HG02973 (cell line): ENCODE measurements around the gene JARID2.
"Not testable (repeated sequence)": the region's sequence is repeated elsewhere in the genome, so short reads cannot be mapped to it uniquely, and the experiment has no call there.

ENCODE experiments used
- ATAC-seq: cut with Tn5 transposase; IDR thresholded peaks from one replicate; pipeline ENCODE4 v1.9.1; 2021; ENCODE audit warnings: moderate library complexity; ENCODE audit not compliant: unreplicated experiment

Gene JARID2

DNA sequence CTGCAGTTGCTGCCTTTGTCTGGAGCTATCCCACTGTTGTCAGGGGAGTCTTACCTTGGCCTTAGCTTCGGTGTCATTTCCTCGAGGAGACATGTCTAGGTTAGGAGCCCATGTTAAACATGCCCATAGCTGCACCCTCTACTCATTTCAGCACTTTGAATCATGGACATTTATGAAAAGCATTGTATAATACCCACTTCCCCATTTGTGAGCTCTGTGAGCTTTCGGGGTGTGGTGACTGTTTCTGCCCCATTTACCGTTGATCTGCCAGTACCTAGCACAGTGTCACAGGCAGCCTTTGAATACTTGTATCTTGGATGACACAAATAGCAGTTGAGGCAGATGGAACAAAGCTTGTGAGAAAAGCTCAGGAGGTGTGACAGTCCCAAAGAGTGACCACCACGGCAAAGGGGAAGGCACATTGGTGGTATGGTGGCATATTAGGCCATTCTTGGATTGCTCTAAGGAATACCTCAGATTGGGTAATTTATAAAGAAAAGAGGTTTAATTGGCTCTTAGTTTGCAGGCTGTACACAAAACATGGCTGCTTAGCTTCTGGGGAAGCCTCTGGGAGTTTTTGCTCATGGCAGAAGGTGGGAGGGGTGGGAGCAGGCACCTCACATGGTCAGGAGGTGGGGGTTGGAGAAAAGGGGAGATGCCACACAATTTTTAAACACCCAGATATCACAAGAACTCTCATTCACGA lies 42.0 kb downstream of the JARID2 start:
- ATAC-seq = peak; percentile 98

DNA sequence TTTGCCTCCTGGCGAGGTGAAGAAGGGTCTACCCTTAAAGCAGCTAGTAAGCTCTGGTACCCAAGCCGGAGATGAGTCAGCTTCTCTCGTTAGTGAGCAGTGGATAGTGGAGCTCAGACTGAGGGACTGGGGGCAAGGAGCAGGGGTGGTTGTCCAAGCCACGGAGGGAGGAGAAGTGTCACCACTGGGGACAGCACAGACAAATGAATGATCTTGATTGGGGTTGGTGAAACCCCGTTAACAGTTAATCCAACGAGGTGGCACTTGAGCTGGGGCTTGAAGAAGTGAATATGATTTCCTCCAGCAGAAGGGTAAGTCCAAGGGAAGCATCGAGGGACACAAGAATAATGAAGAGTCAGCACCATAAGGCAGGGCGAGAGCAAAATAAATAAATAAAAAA lies 43.0 kb downstream of the JARID2 start:
- ATAC-seq = no peak

DNA sequence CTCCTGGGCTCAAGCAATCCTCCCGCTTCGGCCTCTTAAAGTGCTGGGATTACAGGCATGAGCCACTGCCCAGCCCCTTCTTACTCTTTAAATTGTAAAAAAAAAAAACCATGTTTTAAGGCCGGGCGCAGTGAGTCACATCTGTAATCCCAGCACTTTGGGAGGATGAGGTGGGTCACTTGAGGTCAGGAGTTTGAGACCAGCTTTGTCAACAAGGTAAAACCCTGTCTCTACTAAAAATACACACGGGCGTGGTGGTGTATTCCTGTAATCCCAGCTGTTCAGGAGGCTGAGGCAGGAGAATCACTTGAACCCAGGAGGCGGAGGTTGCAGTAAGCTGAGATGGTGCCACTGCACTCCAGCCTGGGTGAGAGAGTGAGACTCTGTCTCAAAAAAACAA lies 43.6 kb downstream of the JARID2 start:
- not testable (repeated sequence) for ATAC-seq

DNA sequence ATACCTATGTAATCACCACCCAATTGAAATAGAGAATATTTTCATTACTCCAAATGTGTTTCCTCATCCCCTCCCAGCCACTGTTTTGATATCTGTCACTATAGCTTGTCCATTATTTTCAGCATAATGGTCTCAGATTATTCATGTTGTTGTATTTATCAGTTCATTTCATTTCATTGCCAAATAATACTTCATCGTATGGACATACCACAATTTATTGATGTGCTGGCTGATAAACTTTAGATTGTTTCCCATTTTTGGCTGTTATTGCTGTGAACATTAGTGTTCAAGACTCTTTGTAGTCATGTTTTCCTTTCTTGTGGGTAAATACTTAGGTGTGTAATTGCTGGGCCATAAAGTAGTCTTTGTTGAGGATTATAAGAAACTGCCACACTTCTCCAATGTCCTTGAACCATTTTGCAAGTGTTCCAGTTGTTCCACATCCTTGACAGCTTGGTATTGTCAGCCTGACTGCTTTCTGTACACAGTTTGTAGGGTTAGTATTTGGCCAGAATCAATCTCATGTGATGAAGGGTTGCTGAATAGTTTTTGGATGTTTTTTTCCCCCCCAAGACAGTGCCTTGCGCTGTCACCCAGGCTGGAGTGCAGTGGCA lies 44.3 kb downstream of the JARID2 start:
- ATAC-seq = no peak

DNA sequence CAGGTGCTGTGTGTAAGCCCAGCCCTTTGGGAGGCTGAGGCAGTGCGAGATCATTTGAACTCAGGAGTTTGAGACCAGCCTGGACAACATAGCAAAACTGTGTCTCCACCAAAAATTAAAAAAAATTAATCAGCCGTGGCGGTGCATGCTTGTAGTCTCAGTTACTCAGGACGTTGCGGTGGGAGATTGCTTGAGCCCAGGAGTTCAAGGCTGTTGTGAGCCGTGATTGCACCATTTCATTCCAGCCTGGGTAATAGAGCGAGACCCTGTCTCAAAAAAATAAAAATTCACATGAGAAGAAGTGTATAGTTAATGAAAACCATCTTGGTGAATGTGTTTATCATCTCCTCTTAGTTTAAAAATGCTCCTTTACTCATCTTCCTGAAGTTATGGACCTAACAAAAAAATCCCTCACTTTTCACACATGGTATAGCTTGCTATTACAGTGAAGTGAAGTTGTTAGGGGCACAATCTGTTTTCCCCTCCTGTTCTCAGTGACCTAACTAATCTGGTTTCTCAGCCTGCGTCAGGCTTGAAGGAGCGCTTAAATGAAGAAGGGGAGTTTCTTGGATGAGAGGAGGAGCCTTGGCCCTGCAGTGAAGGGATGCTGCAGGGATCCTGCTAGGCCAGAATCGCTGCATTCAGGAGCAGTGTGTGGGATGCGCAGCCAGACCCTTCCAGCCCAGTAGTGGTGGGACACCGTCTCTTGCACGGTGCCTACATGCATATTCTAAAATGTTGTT lies 45.3 kb downstream of the JARID2 start:
- ATAC-seq = no peak

DNA sequence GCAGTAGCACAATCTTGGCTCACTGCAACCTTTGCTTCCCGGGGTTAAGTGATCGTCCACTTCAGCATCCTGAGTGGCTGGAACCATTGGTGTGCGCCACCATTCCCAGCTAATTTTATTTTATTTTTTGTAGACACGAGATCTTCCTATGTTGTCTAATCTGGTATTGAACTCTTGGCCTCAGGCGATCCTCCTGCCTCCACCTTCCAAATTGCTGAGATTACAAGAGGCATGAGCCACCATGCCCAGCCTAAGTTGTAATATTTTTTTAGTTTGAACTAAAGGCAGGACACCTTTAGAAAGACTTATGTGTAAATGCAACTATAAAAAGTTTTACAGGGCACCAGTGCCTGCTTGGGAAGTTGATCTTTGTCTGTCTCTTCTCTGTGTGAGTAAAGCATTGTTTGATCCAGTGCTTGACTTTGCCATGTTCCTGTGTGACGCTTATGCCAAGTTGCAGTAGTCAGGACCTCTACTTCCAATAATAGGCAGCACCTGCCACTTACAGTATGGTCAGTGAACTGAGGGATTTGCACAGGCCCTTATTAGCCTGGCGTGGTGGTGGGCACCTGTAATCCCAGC lies 46.9 kb downstream of the JARID2 start:
- no peak for ATAC-seq

DNA sequence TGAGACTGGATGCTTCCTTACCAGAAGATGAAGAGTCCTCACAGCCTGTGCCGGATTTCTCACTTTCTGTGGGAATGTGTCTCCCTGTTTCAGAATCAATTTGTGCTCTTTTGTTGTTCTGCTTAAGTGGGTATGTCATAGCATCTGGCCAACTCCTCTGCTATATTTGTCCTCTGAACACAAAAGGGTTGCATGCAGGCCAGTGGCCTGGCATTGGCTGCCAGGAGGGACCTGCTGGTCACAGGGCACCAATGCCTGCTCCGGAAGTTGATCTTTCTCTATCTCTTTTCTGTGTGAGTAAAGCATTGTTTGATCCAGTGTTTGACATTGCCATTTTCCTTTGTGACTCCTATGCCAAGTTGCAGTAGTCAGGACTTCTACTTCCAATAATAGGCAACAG lies 47.8 kb downstream of the JARID2 start:
- ATAC-seq = no peak

DNA sequence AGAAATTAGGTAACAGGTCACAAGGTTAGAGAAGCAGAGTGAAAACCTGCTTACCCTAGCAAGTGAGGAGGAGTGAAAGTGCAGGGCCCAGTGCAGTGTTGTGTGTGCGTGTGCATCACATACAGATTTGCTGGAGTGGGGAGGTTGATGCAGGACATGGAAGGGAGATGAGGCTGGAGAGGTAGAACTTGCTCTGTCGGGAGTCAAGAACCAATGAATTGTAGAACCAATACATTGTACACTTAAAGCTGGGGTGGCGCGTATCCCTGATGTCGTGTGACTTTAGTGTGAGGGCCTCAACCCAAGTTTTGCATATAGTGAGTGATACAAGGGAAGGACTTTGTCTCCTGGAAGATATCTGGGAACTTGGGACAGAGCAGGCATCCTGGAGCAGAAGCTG lies 48.6 kb downstream of the JARID2 start:
- no peak for ATAC-seq

DNA sequence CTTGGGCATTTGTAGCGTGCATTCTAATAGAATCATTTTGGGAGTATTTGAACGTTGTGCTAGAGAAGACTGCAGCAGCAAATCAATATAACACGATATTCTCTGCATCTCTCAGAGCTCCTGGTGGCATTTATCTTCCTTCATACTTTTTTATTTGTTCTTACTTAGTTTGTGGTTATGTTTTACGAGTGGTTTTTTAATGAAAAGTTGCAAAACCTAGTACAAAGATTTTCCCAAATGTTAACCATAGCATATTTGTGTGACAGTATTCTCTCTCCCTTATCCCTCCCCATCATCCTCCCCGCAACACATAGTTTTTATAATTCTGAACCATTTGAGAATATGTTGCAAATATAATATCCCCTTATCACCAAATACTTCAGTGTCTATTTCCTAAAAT lies 50.4 kb downstream of the JARID2 start:
- ATAC-seq = no peak

DNA sequence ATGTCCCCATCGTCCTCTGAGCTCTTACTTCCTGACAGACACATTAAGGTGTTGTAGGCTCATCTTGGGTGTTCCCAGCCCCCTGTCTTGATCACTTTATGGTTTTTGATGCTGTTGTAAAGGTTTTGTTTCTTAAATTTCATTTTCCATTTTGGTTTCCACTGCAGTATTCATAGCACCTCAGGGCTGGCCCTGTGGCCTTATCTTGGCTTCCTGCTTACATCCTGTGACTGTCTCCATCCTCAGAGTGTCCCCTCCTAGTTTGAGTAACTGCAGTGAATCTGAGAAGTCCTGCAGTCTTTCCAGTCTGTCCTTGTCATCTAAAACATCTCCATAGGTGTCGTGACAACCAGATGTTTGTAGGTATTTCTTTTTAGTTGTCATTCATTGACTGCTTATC lies 50.9 kb downstream of the JARID2 start:
- no peak for ATAC-seq

DNA sequence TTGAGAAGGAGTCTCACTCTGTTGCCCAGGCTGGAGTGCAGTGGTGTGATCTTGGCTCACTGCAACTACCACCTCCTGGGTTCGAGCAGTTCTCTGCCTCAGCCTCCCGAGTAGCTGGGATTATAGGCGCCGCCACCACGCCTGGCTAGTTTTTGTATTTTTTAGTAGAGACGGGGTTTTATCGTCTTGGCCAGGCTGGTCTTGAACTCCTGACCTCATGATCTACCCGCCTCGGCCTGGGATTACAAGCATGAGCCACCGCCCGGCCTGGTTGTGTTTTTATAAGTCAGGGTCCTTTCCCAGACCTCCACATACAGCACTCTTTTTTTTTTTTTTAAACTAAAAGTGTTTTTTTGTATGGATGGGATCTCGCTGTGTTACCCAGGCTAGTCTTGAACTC lies 51.3 kb downstream of the JARID2 start:
- not testable (repeated sequence) for ATAC-seq

DNA sequence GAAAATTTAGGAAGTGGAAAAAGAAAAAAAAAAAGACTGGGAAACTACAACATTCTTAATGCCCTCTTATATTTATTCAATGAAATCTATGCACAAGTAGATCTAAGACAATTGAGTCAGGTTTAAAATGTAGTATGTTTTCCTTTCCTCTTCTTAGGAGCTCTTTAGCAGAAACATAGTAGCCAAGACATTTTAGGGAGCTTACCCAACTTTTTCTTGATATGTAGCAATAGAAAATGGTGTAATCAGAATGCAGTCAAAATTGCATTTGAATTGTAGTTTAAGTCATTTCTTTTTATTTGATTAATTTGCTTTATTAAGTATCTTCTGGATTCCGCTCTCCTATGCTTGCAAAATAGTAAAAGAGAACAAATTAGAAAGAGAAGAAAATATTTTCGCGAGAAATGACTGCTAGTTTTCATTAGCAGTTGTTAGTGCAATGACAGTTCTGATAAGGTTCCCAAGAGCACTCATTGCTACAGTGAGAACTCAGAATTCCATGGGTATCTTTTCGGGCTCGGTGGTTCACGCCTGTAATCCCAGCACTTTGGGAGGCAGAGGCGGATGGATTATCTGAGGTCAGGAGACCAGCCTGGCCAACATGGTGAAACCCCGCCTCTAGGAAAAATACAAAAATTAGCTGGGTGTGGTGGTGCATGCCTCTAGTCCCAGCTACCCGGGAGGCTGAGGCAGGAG lies 52.2 kb downstream of the JARID2 start:
- ATAC-seq = no peak

DNA sequence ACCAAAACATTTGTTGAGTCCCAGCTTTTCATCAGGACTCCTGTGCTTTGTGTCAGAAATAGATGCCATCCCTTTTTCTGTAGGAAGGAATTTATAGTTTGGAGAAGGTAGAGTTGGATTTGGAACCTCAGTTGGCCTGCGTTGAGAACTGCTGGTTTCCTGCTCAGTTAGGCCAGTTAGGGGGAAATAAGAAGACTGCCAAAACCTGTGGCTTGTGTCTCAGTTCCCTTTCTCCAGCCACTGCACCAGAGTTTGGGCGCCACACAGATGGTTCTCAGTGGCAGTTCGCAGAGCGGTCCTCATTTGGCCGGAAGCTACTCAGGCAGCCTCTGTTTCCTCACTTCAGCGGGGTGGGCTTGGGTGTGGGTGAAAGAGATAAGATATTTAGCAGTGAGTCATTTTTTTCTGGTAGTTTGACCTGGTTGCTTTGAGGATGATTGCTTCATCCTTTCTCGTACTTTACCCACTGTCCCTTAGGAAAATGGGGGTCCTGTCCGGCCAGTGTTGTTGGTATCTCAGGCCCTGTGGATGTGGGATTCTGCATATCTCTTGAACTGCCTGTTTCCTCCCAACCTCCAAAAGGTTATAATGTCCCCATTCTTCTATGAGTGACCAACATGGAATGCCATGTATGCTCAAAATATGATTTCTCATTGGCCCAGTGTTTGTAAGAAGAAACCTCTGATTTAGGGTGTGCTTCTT lies 53.7 kb downstream of the JARID2 start:
- peak; percentile 66 for ATAC-seq

DNA sequence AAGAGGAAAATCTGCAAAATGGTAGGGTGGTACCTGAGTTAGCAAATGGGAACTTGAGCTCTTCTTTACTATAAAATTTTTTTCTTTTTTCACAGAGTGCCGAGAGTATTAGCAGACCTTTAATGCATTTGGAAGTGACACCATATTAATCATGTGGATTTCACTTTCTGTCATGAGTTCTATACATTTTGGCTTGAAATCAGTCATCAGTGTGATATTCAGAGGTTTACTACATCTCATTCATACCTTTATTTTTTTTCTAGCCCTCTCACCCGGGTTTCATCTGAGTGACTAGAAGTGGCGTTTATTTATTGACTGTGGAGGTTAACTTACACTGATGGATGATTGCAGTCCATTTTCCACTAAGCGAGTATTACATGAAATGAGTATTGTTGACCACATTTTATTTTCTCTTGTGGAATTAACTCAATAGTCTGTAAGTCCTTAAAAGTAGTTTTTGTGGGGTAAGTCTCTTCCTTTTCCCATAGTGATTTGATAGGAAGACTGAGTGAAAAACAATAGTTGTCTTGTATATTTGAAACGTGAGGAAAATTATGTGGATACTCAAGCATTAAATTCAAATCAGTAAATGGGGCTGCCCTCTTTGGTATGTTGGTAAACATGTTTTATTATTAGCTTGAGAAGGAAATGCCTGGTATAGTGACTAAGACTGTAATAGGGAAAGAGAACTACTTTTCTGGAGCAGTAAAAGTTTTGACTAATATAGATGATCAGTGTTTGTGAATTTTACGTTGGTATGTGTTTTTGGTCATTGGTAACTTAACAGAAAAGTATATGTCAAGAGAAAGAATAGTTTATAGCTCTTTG lies 55.5 kb downstream of the JARID2 start:
- ATAC-seq = peak; percentile 25

DNA sequence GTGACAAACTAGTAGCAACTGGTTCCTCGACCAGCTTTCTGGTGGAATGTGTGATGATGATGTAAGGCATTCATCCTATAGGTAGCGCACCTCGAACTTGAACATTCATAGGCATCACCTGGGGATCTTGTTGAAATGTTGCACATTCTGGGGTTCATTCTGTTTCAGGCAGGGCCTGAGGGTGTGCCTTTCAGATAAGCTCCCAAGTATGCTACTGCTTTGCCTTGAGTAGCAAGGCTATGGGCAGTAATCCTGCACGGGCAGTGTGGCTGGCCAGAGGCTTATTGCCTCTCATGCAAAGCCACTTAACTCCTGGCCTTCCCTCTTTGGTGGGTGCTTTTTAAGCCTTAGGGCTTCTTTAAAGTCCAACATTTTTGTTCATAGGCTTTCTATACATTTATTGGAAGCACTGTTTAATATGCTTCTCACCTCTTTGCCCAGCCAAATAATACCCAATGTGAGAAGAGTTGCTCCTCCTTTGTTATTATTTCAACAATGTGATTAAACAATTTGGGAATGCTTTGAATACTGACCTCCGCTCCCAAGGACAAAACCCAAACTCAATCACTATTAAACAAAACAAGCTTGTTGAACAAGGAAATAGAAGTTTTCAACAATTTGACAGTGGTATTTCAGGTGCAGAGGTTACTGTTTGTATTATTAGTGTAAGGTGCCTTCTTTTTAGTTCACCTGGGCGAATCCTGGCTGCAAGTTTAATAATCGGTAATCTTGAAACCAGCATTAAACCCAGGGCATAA lies 57.5 kb downstream of the JARID2 start:
- no peak for ATAC-seq

DNA sequence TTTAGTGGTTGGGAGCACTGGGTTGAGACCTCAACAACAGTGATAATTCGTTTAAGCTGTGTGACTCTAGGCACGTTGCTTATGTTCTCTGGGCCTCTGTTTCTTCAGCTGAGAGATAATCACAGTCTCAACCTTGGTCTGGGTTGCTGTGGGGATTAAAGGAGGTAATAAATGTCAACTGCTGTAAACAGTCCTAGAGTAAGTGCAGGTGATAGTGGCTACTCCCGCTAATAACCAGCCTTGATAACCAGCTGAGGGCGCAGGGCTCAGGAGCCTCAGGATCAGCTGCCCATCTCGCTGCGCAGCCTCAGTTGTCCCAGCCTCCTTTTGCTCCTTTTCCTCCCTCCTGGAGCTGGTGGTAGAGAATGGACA lies 58.0 kb downstream of the JARID2 start:
- ATAC-seq = no peak

DNA sequence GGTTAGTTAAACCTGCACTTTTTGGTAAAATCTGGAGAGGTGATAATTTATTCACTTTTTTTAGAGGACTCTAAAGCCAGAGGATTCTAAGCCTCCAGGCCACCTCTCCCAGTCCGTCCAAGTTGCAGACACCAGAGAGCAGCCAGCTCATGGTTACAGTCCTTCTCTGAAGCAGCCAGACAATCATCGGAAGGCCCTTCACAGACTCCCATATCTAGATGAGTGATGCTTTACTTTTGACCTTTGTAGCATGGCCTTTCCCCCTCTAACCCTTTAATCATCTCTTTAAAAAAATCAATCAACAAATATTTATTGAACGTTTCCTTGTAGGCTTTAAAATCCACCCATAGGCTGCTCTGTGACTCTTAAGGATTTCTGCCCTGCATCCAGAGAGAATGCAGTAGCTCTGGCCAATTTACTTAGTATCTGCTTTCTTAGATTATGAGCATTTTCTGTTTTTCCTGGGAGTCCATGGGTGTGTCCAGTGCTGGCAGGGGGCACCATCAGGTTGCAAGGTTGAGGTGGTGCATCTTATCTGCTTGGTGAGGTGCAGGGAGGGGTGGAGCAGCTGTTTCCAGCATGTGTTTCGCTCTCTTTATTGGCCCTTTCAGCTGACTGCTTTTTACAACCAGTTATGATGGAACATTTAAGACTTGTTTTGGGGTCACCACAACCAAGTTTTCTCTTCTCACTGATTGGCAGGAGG lies 58.6 kb downstream of the JARID2 start:
- ATAC-seq = no peak

DNA sequence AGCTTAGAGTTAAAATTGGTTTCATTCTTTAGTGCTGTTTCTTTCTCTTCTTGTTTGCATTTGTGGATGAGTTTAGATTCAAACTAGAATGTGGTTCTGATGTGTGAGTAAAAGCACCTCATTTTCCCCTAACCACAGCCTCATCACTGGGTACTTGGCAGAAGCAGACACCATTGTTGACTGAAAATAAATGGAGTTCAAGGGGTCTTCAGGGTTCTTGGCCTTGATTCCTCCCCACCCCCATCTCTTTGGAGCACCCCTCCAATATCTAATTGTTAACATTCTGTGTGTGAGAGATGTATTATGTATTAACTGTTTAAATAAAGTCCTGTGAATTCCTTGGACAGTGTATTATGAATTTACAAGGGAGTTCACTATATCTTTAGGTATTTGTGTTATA lies 59.6 kb downstream of the JARID2 start:
- ATAC-seq = no peak

DNA sequence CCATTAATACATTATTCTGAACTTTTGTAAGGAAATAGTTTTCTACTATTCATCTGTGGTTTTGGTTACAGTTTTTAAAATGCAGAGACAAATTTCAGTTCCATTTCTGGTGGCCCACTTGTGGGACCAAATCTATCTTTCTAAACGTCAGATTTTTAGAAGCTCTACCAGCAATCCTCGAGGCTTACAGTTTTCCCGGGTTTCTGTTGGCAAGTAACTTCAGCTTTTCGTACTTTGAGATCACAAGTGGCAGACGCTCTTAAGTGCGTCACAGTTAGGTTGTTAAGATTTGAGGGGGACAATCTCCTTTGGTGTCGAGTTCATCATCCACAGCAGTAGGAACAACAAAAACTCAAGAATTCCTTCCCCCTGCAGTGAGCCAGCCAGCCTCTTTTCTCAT lies 60.0 kb downstream of the JARID2 start:
- no peak for ATAC-seq
